GM12878 (cell line): ENCODE data around the gene ISOC2. TPM values are rescaled to one million over a fixed set of nuclear protein-coding genes. Genes with fewer than 3 reads are reported as not detected.

Experiments used
- ATAC-seq: fragments of 200-7000 bp; cut with Tn5 transposase; 3 replicates; pipeline ENCODE4 v1.9.1; 2020; ENCODE audit warnings: mild to moderate bottlenecking, moderate library complexity
- BruUV-seq: library from RNA; stranded (reverse); fragments of 400-500 nt; replicated peaks from 2 replicates; lab custom pipeline; 2021; lab: Mats Ljungman, UMichigan
- CTCF ChIA-PET: fragments of 300-600 bp; sonication (Branson Sonifier 250); formaldehyde crosslinking; extraction: SDS; loops from one replicate; lab custom pipeline; 2021; ENCODE audit warnings: inconsistent platforms; lab: Yijun Ruan, JAX
- POLR2A ChIA-PET: fragments of 350-600 bp; formaldehyde crosslinking; extraction: SDS; loops from one replicate; lab custom pipeline; 2021; ENCODE audit warnings: inconsistent platforms; lab: Charles Lee
- RAD21 ChIA-PET: fragments of 300-600 bp; sonication (Branson Sonifier 250); formaldehyde crosslinking; loops from one replicate; lab custom pipeline; 2023; ENCODE audit warnings: antibody characterized with exemption; ENCODE audit not compliant: unreplicated experiment; lab: Charles Lee
- SMC1A ChIA-PET: fragments of 300-600 bp; sonication (Branson Sonifier 250); formaldehyde crosslinking; loops from one replicate; lab custom pipeline; 2023; ENCODE audit not compliant: unreplicated experiment, uncharacterized antibody; lab: Charles Lee
- DNase-seq: peaks from one replicate; pipeline ENCODE4 v3.0.0-alpha.2; 2011; ENCODE audit warnings: low read depth, low spot score
- FAIRE-seq: peaks from 3 replicates; lab custom pipeline; 2011; peaks lifted over from hg19 to GRCh38; lab: Jason Lieb, UNC
- H2AFZ ChIP-seq: 2 replicates; pipeline ENCODE4 v1.6.0; 2011; ENCODE audit warnings: low read depth, low read length, control low read depth; ENCODE audit not compliant: control insufficient read depth
- H3K27ac ChIP-seq: 2 replicates; pipeline ENCODE4 v1.5.1; 2011; ENCODE audit warnings: control low read depth; ENCODE audit not compliant: control insufficient read depth, insufficient read depth
- H3K27me3 ChIP-seq, 2 experiments: replicated peaks in 1 of 2; 2 replicates each; pipeline versions ENCODE4 v1.6.0 to v1.6.1; 2011; ENCODE audit warnings: low read length in 1 of 2; ENCODE audit not compliant: control insufficient read depth in 2 of 2, insufficient read depth in 2 of 2
- H3K36me3 ChIP-seq, 2 experiments: 2 replicates each; pipeline ENCODE4 v1.5.1; 2011; ENCODE audit warnings: low read length in 1 of 2; ENCODE audit not compliant: control insufficient read depth in 2 of 2, insufficient read depth in 2 of 2
- H3K4me1 ChIP-seq: 2 replicates; pipeline ENCODE4 v1.6.1; 2011; ENCODE audit warnings: mild to moderate bottlenecking, low read length, moderate library complexity, mixed read lengths; ENCODE audit not compliant: control insufficient read depth, insufficient read depth
- H3K4me2 ChIP-seq: 2 replicates; pipeline ENCODE4 v1.6.0; 2011; ENCODE audit warnings: control low read depth; ENCODE audit not compliant: control insufficient read depth, insufficient read depth
- H3K4me3 ChIP-seq: fragments of 200-600 bp; sonication (generic); 2 replicates; pipeline ENCODE4 v1.5.1; 2016
- H3K79me2 ChIP-seq: 2 replicates; pipeline ENCODE4 v1.6.0; 2011; ENCODE audit warnings: low read length; ENCODE audit not compliant: control insufficient read depth, insufficient read depth
- H3K9ac ChIP-seq: 2 replicates; pipeline ENCODE4 v1.8.0; 2011; ENCODE audit warnings: low read length, control low read depth, mixed read lengths; ENCODE audit not compliant: control insufficient read depth, insufficient read depth
- H3K9me3 ChIP-seq: replicated peaks from 3 replicates; pipeline ENCODE4 v1.5.1; 2011; ENCODE audit warnings: mild to moderate bottlenecking, low read length; ENCODE audit not compliant: control insufficient read depth, insufficient read depth
- H4K20me1 ChIP-seq: 2 replicates; pipeline ENCODE4 v1.6.0; 2011; ENCODE audit not compliant: control insufficient read depth, insufficient read depth
- ATF7 ChIP-seq: fragments of 450-650 bp; IDR thresholded peaks from 2 replicates; pipeline ENCODE4 v1.6.1; 2016; ENCODE audit warnings: low read depth, mild to moderate bottlenecking
- BCL11A ChIP-seq: IDR thresholded peaks from 2 replicates; pipeline ENCODE4 v1.6.1; 2011; ENCODE audit warnings: low read depth, low read length
- BMI1 ChIP-seq: fragments of 450-650 bp; IDR thresholded peaks from 2 replicates; pipeline ENCODE4 v1.6.1; 2016; ENCODE audit warnings: mild to moderate bottlenecking, moderate library complexity, borderline replicate concordance
- EGR1 ChIP-seq, 2 experiments: IDR thresholded peaks; 1 replicate in 1 of 2; 2 replicates in 1 of 2; pipeline ENCODE4 v1.6.1; 2011 to 2012; ENCODE audit warnings: low read depth in 2 of 2, low read length in 2 of 2, borderline replicate concordance in 1 of 2, mild to moderate bottlenecking in 1 of 2, moderate library complexity in 1 of 2
- HCFC1 ChIP-seq: fragments of 150-350 bp; IDR thresholded peaks from 2 replicates; pipeline ENCODE4 v1.6.1; 2014; ENCODE audit warnings: low read length
- HDGF ChIP-seq: fragments of 450-650 bp; IDR thresholded peaks from 2 replicates; pipeline ENCODE4 v1.6.1; 2016; ENCODE audit warnings: antibody characterized with exemption
- NFYA ChIP-seq: IDR thresholded peaks from 2 replicates; pipeline ENCODE4 v1.6.1; 2011; ENCODE audit warnings: low read depth, mild to moderate bottlenecking, low read length, improper control_type of control experiment, borderline replicate concordance
- POLR2AphosphoS5 ChIP-seq: IDR thresholded peaks from 2 replicates; pipeline ENCODE4 v1.6.1; 2011; ENCODE audit warnings: mild to moderate bottlenecking, low read length, inconsistent platforms
- SMAD5 ChIP-seq: IDR thresholded peaks from 2 replicates; pipeline ENCODE4 v1.6.1; 2016; ENCODE audit warnings: antibody characterized with exemption, low read depth
- SREBF2 ChIP-seq: IDR thresholded peaks from 2 replicates; pipeline ENCODE4 v1.6.1; 2012; ENCODE audit warnings: mild to moderate bottlenecking, low read length
- ZNF207 ChIP-seq: fragments of 450-650 bp; IDR thresholded peaks from 2 replicates; pipeline ENCODE4 v1.6.1; 2014; ENCODE audit warnings: antibody characterized with exemption, mild to moderate bottlenecking, borderline replicate concordance
- WGBS: methylation state at CpG from one replicate; pipeline ENCODE4 v1.1.6; 2016; ENCODE audit warnings: low lambda C conversion rate; ENCODE audit not compliant: insufficient replicate concordance, insufficient coverage; ENCODE audit errors: missing lambda C conversion rate; 5-methylcytosine and 5-hydroxymethylcytosine counted together
- in situ Hi-C: fragments of 300-500 bp; cut with MboI; formaldehyde crosslinking; loops from 9 replicates; pipeline ENCODE4 v1.14.3; 2018; ENCODE audit warnings: mixed read lengths
- intact Hi-C: fragments of 100-400 bp; cut with micrococcal nuclease; formaldehyde crosslinking; loops from one replicate; pipeline ENCODE4 v1.14.2; 2022; ENCODE audit not compliant: unreplicated experiment
- polyA plus RNA-seq, 11 experiments: library from polyadenylated mRNA; depleted of rRNA in 4 of 11; unstranded in 6 of 11; stranded (reverse) in 5 of 11; fragments of >200 nt; fragmentation: Nextera tagmentation in 4 of 11; fragmentation: Illumina TruSeq in 1 of 11; extraction: Ambion mirVana in 4 of 11; extraction: Trizol in 1 of 11; gene quantifications; 1 replicate in 1 of 11; 2 replicates in 10 of 11; pipeline versions ENCODE4 v1.2.1 to v1.2.3, GENCODE V29; 2011 to 2016; ENCODE audit warnings: inconsistent platforms in 2 of 11, missing spikeins in 2 of 11, low read depth in 1 of 11
- total RNA-seq, 4 experiments: library from RNA; depleted of rRNA in 3 of 4; stranded (reverse); fragments of >200 nt in 3 of 4; fragmentation: Illumina TruSeq in 1 of 4; extraction: Trizol in 1 of 4; gene quantifications; 2 replicates each; pipeline versions ENCODE4 v1.2.1 to v1.2.3, GENCODE V29; 2013 to 2021
- TF ChIP-seq, protein P1 (sequence below): fragments of 450-650 bp; IDR thresholded peaks from 2 replicates; pipeline ENCODE4 v1.6.1; 2017; ENCODE audit warnings: mild to moderate bottlenecking, low read depth, inconsistent platforms; ENCODE audit not compliant: poor library complexity, severe bottlenecking
- TF ChIP-seq, protein P2 (sequence below): fragments of 450-650 bp; IDR thresholded peaks from 2 replicates; pipeline ENCODE4 v1.6.1; 2018; ENCODE audit warnings: borderline replicate concordance, mild to moderate bottlenecking; ENCODE audit not compliant: partially characterized antibody
- TF ChIP-seq, protein P3 (sequence below): IDR thresholded peaks from 2 replicates; pipeline ENCODE4 v1.6.1; 2012; ENCODE audit warnings: mild to moderate bottlenecking, low read depth, low read length

ISOC2 gene
- total and polyA plus RNA-seq, 10 of the 15 experiments (the other 5 are each of a cell fraction or from before 2014, with no cell fraction given) = 0.72 to 238 (median 56.9) TPM

DNA sequence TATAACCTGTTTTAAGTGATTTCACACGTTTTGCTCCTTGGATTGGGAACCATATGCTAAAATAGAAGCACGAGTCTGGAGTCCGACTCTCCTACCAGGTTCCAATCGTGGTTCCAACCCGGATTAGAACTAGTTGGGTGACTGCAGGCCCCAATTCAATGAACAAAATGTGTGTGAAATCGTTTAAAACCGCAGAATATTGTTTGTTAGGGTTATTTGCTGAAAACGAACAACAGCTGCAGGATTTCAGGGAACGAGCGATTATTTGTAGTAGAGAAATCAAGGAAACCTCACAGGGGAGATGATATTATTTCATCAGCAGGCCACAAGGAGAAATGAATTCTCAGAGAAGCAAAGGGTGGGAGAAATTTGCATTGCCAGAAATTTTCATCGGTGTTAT lies 43.5 kb upstream of the ISOC2 start:
- no peak overlapping the region for H3K4me2 ChIP-seq
- CTCF ChIA-PET = interaction anchor here (0.7 to 3.7 kb wide), 20 partner anchors 10 to 364 kb away, joined by 3 to 88 read pairs (median 16); partner anchors contain the start of genes ISOC2, NAT14, SSC5D and ZNF628
- no peak overlapping the region for H3K4me3 ChIP-seq
- H3K79me2 ChIP-seq = no peaks in the 10 kb centered on the region
- no peak overlapping the region for H3K27ac ChIP-seq
- no peaks in the 10 kb centered on the region for H4K20me1 ChIP-seq
- H2AFZ ChIP-seq = no peak overlapping the region
- H3K9me3 ChIP-seq = no peaks in the 10 kb centered on the region
- intact Hi-C loops = loop anchor here (1.0 kb wide), 1 partner anchor 37 kb away; no protein-coding TSS in a partner anchor
- FAIRE-seq (no peak), ATAC-seq (no peak), DNase-seq (no peak)
- POLR2A ChIA-PET = no interaction called here
- WGBS = 48% methylated on average over 11 of the region's 11 CpGs
- H3K9ac ChIP-seq = no peak overlapping the region
- H3K36me3 ChIP-seq = no peaks in the 10 kb centered on the region
- in situ Hi-C loops = no loop called here
- SMC1A ChIA-PET = interaction anchor here (0.7 to 2.4 kb wide), 6 partner anchors 9 to 121 kb away, joined by 3 to 19 read pairs (median 5); partner anchors contain the start of gene ZNF628
- no TSS peak for BruUV-seq
- no peaks in the 10 kb centered on the region for H3K27me3 ChIP-seq
- RAD21 ChIA-PET = interaction anchor here (1.5 to 1.7 kb wide), 4 partner anchors 28 to 387 kb away, joined by 6 to 21 read pairs (median 7); partner anchors contain the start of genes PPP1R12C, ZNF628 and ZNF784
- H3K4me1 ChIP-seq = peaks cover 5% of the 10 kb centered on the region
- TF ChIP-seq SREBF2 (no peak), BMI1 (no peak), ZNF207 (no peak), EGR1 (IDR thresholded peaks at IDR 0.05; ENCODE audit: borderline replicate concordance in 1 of 2, low read depth in 2 of 2, low read length in 2 of 2) (no peak), HCFC1 (no peak), BCL11A (no peak), POLR2AphosphoS5 (no peak), SMAD5 (no peak), ATF7 (no peak), NFYA (no peak), HDGF (no peak)
- TF ChIP-seq, protein P1, sequence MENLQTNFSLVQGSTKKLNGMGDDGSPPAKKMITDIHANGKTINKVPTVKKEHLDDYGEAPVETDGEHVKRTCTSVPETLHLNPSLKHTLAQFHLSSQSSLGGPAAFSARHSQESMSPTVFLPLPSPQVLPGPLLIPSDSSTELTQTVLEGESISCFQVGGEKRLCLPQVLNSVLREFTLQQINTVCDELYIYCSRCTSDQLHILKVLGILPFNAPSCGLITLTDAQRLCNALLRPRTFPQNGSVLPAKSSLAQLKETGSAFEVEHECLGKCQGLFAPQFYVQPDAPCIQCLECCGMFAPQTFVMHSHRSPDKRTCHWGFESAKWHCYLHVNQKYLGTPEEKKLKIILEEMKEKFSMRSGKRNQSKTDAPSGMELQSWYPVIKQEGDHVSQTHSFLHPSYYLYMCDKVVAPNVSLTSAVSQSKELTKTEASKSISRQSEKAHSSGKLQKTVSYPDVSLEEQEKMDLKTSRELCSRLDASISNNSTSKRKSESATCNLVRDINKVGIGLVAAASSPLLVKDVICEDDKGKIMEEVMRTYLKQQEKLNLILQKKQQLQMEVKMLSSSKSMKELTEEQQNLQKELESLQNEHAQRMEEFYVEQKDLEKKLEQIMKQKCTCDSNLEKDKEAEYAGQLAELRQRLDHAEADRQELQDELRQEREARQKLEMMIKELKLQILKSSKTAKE = no peak
- TF ChIP-seq, protein P2, sequence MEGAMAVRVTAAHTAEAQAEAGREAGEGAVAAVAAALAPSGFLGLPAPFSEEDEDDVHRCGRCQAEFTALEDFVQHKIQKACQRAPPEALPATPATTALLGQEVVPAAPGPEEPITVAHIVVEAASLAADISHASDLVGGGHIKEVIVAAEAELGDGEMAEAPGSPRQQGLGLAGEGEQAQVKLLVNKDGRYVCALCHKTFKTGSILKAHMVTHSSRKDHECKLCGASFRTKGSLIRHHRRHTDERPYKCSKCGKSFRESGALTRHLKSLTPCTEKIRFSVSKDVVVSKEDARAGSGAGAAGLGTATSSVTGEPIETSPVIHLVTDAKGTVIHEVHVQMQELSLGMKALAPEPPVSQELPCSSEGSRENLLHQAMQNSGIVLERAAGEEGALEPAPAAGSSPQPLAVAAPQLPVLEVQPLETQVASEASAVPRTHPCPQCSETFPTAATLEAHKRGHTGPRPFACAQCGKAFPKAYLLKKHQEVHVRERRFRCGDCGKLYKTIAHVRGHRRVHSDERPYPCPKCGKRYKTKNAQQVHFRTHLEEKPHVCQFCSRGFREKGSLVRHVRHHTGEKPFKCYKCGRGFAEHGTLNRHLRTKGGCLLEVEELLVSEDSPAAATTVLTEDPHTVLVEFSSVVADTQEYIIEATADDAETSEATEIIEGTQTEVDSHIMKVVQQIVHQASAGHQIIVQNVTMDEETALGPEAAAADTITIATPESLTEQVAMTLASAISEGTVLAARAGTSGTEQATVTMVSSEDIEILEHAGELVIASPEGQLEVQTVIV = no peak
- TF ChIP-seq, protein P3, sequence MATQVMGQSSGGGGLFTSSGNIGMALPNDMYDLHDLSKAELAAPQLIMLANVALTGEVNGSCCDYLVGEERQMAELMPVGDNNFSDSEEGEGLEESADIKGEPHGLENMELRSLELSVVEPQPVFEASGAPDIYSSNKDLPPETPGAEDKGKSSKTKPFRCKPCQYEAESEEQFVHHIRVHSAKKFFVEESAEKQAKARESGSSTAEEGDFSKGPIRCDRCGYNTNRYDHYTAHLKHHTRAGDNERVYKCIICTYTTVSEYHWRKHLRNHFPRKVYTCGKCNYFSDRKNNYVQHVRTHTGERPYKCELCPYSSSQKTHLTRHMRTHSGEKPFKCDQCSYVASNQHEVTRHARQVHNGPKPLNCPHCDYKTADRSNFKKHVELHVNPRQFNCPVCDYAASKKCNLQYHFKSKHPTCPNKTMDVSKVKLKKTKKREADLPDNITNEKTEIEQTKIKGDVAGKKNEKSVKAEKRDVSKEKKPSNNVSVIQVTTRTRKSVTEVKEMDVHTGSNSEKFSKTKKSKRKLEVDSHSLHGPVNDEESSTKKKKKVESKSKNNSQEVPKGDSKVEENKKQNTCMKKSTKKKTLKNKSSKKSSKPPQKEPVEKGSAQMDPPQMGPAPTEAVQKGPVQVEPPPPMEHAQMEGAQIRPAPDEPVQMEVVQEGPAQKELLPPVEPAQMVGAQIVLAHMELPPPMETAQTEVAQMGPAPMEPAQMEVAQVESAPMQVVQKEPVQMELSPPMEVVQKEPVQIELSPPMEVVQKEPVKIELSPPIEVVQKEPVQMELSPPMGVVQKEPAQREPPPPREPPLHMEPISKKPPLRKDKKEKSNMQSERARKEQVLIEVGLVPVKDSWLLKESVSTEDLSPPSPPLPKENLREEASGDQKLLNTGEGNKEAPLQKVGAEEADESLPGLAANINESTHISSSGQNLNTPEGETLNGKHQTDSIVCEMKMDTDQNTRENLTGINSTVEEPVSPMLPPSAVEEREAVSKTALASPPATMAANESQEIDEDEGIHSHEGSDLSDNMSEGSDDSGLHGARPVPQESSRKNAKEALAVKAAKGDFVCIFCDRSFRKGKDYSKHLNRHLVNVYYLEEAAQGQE = no peak
